CD4-positive, alpha-beta T cell treated with Interleukin-12 subunit alpha and Interleukin-12 subunit beta, for 1 hour (primary cell): ENCODE measurements around the gene ADAMTS16.

Experiments used
- DNase-seq: peaks from one replicate; pipeline ENCODE4 v3.0.0-alpha.2; 2020

ADAMTS16 gene

DNA sequence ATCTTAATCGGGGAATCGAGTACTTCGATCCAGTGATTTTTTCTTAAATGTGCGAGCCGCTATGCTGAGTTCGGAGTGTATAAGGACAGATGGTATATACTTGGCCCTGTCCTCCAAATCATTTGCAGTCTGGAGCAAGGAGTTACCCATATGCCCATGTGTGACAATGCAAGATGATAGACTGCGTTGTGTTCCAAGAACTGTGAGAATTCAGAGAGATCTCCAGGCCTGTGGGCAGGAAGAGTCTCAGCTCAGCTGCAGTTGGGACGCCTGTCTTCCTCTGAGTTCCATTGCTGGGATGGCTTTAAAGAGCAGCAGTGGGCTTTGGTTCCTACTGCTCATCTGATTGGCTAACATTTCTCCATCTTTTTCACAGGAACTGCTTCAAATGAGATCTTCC is 106.6 kb downstream of the ADAMTS16 start:
- no peak for DNase-seq

DNA sequence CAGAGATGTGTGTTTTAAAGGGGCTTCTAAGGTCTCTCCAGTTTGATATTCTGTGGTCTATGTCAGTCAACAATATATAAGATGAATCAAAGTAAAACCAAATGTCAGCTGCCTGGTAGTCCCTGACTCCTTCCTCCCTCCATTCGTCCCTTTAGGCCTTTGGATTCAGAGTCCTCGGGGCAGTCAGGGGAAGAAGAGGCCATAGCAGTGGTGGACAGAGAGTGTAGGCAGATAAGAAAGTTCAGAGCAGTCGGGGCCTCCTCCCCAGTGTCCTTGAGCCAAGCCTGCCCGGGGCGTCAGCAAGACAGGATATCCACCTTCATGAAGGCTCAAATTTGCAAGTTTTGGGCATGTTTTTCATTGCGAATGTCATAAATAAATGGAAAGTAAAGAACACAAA is 110.6 kb downstream of the ADAMTS16 start:
- DNase-seq = no peak

DNA sequence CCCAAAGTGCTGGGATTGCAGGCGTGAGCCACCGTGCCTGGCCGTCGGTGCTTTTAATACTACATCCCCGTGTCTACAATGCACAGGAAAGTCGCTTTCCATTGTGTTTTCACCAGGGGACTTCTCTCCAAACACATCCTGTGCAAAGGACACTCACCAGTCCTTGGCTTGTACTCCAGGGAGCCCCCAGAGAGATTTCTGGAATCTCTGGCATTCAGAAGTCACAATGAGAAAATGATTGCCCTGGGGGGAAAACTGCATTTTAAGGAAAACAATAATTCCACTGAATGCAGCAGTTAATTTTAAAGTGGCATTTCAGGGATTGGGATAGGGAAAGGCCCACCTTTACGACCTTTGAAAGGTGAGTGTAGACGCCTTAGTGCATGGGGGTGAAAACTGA is 112.0 kb downstream of the ADAMTS16 start:
- DNase-seq = no peak

DNA sequence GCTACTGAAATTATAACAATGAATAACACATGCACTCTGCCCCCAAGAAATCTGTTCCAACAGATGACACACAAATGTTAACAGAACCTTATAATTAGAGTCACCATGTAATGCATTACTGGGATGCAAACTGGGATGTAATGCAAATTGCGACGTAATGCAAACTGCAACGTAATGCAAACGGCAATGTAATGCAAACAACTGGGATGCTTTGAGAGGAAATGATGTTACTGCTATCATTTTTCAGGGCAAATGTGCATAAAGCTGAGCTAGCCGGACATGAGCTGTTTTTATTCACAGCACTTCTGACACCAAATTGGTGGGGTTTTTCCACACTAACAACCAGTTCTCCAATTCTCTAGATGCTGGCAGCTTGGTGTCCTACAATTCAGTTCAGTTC is 117.2 kb downstream of the ADAMTS16 start:
- DNase-seq = no peak

DNA sequence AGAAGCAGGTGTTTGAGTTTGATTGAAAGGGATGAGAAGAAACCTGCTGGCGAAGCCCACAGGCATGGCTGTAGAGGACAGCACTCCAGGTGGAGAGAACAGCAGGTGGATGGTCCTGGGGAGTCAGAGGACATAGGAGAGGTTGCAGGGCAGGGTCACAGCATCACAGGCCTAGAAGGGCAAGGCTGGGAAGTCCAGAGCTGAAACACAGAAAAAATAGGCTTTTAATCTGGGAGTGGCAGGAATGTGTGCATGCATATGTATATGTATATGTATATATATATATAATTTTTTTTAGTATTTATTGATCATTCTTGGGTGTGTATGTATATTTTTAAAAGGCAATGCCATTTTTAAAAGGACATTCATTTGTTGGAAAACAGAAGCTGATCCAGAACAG is 118.4 kb downstream of the ADAMTS16 start:
- DNase-seq = no peak

DNA sequence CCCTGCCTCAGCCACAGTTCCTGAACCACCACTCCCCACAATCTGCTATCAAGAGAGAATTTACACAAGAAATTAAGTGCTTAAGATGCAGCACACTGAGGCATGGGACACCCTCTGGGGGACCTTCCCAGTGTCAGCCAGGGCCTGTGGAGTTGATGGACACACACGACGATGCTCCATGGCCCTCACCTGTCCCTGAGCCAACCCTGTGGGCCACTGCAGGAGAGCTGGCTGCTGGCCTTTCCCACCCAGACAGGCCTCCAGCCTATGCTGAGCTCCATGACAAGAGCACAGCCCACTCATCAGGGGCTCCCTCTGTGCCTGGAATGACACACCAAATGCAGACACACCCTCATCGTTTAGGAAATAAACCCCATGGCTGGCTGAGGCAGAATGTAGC is 124.6 kb downstream of the ADAMTS16 start:
- no peak for DNase-seq

DNA sequence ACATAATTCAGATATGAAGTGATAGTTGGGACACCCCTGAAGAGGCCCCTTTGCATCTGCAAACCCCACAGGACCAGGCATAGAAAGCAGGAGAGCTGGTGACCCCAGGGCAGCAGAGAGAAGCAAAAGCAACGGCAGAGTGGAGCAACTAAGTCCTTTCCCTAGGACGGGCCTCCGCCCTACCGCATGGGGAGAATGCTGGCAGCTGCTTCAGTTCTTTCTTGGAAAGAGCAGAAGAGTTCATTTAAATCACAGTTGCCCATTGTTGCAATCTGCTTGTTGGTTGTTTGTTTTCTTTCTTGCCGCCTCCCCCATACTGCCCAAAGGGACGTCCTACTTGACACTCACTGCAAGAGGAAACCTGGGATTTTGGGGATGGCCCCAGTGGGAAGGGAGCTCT is 126.2 kb downstream of the ADAMTS16 start:
- no peak for DNase-seq

DNA sequence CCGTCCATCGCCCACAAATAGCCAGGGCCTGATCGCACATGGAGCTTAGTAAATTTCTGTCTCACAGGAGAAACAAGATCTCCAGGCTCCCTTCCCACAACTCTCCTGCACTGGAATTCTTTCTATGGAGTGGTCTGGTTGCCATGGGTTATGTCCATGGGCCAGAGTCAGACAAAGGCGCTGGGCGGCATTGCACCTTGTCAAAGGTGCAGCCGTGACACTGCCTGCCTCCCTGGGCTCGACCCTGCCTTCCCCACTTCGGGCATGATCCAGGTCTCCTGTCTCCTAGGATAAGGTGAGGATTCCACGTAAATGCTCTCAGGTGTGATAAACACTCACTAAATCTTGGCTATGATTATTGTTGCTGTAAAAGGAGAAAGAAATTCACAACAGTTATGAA is 130.0 kb downstream of the ADAMTS16 start:
- no peak for DNase-seq

DNA sequence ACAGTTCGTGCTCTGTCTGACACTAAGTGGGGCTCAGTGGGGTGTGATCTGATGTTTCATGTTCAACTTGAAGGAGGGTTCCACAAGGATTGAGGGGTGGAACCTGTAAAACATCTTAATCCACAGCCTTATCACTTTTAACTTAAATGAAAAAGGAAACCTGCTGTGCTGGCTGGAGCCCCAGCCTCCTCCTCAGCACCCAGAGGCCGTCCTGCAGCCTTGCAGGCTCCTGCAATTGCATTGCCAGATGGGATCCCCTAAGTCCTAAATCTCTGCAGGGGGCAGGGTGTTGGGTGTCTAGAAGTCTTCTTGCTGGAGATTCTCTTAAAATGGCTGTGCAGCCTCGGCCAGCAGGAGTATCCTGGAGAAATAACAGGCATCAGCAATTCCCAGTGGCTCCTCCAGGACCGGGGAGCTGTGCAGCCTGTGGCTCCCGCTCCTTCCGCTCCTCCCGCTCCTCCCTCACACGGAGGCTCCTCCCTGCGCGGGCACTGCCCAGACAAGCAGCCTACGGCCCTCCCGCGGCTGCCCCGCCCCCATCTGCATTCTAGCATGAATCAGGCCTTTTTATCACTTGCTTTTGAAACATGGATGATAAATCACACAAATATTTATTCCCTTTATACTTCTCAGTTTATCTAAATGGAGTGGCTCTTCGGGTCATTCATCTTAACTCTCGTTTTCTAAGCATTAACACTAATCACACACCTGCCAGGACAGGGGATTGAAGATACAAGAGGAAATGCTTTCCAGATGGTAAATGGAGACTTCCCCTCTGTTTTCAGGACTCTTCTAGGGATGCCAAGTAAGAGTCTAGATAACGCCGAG is 131.0 kb downstream of the ADAMTS16 start:
- DNase-seq = no peak

DNA sequence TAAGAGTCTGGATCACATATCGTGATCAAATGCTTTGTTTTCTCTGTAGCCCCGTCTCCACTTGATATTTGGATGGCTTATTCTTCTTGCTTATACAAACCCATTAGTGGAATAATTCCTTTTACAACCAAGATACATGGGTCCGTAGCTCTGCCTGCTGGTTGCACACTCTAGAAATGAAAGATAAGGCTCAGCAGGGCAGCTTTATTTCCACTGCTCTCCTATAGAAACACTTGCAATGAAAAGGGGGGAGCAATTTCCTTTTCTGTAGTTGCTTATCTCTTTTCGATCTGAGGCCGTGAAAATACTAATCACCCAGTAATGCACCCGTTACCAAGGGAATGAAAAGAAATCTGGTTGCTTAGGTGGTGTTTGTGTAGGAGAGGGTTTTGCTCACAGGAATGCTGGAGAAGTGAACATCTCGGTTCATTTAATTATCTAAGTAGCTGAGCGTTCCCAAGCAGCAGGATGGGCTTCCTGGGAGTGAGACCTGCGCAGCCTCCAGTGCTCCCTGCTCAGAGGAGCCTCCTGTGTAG is 131.7 kb downstream of the ADAMTS16 start:
- DNase-seq = no peak

DNA sequence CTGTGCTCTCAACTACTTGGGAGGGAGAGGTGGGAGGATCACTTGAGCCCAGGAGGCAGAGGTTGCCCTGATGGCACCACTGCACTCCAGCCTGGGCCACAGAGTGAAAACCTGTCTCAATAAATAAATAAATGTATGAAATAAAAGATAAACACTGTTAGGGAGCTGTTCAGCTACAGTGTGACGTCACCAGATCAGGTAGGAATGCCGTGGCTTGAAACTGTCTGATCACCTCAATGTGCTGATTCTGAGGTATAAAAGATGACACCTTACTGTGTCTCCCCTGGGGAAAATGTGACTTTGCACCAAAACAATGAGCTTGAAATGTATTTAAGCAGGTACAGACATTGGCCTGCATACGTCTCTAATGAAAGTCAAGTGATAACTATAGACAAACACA is 133.3 kb downstream of the ADAMTS16 start:
- DNase-seq = no peak

DNA sequence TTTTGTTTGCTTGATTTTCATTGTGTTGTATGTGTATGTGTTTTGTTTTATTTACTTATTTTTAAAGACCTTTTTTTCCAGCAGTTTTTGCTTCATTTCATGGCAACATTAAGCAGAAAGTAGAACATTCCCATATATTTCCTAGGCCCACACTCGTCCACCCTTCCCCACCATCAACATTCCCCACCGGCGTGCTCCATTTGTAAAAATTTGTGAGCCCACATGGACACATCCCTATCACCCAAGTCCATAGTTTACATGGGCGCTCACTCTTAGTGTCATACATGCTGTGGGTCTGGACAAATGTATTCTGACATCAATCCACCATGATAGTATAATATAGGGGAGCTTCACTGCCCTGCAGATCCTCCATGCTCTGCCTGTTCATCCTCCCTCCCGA is 133.8 kb downstream of the ADAMTS16 start:
- no peak for DNase-seq

DNA sequence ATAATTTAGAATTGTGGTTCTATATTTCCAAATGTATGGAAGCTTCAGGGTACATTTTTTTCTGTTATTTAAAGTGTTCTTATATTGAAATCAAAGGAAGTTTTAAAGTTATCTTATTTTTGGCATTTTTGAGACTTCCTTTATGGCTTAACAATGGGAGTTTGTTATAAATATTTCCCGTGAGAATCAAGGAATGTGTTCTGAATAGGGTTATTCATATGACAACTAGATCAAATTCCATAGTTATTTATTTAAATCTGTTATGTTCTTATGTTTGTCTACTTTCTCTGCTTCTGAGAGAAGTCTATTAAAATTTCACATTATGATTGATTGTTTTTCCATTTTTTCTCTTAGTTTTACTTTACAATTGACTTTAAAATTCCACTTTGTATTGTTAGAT is 135.1 kb downstream of the ADAMTS16 start:
- DNase-seq = no peak

DNA sequence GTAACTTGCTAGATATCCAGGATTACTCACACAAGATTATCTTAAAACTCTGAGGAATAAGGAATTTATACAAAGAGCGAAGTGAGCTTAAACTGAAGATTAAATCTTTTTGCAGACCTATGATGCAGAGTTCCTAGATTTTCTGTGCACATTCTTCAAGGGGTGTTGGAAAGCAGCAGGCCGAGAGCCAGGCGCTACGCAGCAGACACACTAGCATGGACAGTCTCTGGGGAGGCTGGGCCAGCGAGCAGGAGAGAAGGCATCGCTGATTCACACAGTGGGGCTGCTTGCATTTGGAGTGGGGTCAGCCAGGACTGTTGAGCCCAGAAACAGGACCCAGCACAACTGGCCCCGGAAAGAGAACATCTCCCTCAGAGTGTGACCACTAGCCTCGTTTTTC is 136.3 kb downstream of the ADAMTS16 start:
- no peak for DNase-seq

DNA sequence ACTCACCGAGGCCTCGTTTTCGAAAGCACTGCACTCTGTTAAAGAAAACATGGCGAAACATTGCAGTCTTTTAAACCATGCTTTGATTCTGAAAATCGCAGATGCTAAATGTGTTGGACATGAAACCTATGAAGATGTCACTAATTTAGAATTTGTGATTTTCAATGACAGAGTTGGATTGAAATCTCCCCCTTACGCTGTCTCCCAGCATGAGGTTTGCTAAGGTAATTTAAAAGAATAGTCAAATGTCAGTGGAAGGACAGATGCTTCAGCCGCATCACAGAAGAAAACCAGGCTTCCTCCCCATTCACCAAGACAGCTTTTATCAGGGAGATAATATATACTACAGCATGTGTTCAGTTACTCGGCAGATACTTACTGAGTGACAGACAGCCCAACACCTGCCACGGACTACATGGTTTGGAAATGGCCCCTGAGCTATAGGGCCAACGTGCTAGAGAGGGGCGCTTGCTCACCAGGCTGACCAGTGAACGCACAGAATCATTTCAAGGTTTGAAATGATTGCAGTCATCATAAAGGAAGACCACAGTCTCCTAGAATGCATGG is 136.9 kb downstream of the ADAMTS16 start:
- DNase-seq = no peak

DNA sequence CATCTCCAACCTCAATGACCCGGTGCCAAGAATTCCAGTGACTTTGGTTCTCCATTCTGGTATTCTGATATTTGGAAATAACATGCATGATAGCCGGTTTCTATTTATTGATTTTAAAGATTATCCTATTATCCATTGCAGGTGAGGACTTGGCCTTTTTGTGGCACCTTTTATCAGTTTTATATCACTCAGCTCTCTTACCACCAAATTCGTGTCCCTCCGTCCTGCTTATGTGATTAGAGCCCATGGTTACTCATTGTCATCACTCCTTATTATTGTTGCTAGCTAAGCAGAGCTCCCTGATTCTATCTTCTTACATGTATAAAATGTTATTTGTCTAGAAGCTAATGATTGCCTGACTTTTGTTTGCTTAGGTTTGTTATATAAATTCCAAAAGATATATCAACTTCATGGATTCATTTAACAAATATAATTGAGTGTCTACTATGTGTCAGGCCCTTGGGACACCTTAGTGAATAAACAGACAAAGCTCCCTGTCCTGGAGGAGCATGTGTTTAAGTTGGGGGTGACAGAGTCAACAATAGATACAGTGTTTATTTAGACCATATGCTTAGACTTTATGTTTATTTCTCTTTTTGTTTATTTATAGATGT is 138.2 kb downstream of the ADAMTS16 start:
- DNase-seq = no peak

DNA sequence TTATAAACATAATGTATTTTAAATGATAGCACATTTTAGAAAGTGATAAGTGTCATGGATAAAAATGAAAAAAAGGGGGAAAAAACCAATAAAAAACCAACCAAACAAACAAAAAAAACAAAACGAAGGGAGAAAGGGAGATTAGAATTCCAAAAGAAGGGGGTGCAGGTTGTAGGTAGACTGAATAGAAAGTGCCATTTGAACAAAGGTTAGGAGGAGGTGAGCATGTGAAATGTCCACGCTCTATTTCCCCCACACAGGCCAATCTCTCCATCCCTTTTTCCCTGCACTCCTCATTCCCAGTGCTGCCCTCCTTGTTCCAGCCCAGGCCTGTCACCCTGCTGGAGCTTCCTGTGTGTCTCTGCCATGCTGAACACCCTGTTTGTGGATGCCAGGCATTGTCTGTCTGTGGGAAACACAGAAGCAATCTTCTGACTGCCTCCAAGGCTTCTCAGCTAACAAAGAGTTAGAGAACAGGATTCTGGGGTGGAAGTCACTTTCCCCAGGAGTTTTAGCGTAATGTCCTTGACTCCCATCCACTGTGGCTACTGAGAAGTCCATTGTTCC is 138.8 kb downstream of the ADAMTS16 start:
- DNase-seq = no peak

DNA sequence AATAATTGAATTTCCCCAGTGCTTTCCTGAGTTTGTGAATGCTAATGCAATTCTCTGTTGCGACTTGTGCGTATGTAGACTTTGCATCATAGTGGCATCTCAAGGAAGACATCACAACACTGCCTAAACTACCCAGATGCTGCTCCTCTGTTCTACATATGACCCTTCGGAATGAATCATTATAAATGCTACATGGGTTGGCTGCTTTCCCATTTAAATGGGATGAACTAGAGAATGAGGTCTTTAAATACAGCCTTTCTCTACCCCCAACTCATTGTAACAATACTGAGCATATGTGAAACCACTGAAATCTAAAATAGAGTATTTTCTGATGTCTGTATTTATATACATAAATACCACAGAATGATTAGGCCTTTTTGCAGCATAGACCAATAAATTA is 145.8 kb downstream of the ADAMTS16 start:
- no peak for DNase-seq

DNA sequence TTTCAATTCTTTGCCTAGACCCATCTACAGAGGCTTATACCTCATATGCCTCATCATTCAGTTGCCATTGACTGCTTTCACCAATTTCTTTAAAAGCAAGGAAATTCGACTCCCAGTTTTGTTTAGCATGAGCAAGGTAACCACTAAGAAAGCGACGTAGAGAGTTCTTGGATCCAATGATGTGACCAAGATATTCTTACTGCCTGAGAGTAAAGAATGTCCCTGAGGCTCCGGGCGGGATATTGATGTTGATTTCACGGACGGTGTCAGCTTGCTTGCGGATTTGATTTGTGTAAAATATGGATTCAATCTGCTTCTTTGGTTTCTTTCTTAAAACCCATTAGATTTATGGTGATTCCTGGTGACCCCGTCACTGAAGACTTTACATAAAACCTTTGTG is 147.3 kb downstream of the ADAMTS16 start:
- DNase-seq = no peak

DNA sequence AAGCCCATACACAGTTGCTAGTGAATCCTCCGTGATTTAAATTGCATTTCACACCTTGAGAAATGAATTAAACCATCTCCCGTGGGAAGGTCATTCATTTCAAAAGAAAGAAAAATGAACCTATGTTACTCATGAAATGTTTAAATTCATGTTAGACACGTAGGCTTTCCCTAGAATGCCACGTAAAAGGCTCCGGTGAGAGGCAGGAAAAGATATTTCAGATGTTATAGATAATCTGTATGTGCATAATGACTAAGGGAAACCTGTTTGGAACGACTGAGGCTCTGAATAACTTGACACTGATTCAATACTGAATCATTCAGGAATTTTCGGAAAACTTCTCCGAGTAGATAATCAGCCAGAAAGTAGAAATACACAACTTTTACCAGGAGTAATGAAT is 148.1 kb downstream of the ADAMTS16 start:
- DNase-seq = no peak

DNA sequence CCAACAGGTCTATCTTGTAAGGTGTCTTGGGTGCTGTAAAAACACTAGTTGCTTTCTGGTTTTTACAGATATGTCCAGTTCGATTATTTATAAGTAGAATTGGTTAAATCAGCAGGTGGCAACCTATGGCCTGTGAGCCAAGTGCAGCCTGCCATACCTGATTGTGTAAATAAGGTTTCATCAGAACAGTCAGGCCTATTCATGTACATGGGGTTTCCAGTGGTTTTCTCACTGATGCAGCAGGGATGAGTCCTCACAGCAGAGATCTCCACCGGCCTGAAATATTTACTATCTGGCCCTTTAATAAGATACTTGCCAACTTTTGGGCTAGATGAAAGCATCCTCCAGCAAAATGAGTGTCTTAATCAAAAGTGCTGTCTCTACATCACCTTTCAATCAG is 149.4 kb downstream of the ADAMTS16 start:
- no peak for DNase-seq

DNA sequence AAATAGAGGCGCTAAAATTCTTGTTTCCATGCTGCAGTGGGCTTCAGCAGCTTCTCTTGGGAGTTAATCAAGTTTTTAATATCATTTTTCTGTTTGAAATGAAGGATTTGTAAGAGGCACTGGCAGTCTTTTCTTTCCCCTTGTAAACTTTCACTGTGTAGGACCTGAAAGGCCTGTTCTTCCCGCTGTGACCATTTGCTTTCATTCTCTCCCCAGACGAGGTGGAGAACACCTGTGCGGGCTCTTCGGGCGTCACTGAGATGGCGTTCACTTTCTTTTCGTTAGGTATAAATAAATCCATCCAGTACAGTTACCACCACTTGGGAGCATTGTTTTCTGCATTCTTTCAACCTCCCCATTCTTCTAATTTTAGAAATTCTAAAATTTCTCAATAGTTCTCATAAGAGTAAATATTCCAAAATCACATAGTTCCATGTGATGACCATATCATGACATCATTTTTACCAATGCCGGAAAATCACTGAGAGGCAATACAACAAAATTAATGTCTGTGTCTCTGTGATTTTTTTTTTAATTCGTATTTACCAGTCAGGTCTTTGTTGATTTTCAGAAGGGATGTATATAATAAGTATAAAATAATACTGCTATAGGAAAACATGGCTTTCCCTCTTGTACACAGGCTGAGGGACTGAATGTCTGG is 150.7 kb downstream of the ADAMTS16 start:
- no peak for DNase-seq

DNA sequence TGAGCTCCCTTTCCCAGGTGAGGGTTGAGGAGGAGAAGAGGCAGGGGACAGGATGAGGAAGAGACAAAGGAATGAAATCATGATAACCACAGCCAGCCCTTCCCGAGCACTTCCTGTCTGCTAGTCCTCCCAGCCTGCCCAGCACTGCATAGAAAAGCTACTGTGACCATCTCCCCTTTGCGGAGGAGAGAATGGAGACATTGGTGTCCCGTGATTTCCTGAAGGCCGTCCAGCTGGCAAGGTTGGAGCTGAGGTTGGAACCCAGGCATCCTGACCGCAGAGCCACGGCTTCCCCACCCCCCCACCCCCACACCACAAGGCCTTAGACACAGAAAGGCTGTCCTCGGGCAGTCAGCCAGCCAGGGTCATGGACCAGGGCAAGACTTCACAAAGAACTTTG is 151.2 kb downstream of the ADAMTS16 start:
- no peak for DNase-seq
